ENCODE data around the gene PCNX2.

PCNX2 gene

GRCh38 chr1:232964601-232965000, 330.9 kb downstream of the PCNX2 start:
- ChIA-PET POLR2A (no interaction called here), CTCF (interaction anchor here (0.7 to 1.5 kb wide), 2 partner anchors 10 to 11 kb away, joined by 3 read pairs; no protein-coding TSS in a partner anchor)
- no peak for DNase-seq (ENCODE audit: low read depth, low spot score)
- TF ChIP-seq, protein P1, sequence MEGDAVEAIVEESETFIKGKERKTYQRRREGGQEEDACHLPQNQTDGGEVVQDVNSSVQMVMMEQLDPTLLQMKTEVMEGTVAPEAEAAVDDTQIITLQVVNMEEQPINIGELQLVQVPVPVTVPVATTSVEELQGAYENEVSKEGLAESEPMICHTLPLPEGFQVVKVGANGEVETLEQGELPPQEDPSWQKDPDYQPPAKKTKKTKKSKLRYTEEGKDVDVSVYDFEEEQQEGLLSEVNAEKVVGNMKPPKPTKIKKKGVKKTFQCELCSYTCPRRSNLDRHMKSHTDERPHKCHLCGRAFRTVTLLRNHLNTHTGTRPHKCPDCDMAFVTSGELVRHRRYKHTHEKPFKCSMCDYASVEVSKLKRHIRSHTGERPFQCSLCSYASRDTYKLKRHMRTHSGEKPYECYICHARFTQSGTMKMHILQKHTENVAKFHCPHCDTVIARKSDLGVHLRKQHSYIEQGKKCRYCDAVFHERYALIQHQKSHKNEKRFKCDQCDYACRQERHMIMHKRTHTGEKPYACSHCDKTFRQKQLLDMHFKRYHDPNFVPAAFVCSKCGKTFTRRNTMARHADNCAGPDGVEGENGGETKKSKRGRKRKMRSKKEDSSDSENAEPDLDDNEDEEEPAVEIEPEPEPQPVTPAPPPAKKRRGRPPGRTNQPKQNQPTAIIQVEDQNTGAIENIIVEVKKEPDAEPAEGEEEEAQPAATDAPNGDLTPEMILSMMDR (IDR thresholded peaks at IDR 0.05; ENCODE audit: insufficient read depth, low read length, missing control alignments): no peak
- H3K4me3 ChIP-seq (ENCODE audit: low read depth, low read length): no peak overlapping the region

GRCh38 chr1:232962761-232963745, 332.5 kb downstream of the PCNX2 start:
- ChIA-PET POLR2A (no interaction called here), CTCF (interaction anchor here (2.0 kb wide), 1 partner anchor 10 kb away, joined by 9 read pairs; no protein-coding TSS in a partner anchor)
- no peak overlapping the region for H3K4me3 ChIP-seq (ENCODE audit: low read depth, low read length)
- TF ChIP-seq, protein P1 (IDR thresholded peaks at IDR 0.05; ENCODE audit: insufficient read depth, low read length, missing control alignments): no peak
- DNase-seq (ENCODE audit: low read depth, low spot score): no peak

DNA sequence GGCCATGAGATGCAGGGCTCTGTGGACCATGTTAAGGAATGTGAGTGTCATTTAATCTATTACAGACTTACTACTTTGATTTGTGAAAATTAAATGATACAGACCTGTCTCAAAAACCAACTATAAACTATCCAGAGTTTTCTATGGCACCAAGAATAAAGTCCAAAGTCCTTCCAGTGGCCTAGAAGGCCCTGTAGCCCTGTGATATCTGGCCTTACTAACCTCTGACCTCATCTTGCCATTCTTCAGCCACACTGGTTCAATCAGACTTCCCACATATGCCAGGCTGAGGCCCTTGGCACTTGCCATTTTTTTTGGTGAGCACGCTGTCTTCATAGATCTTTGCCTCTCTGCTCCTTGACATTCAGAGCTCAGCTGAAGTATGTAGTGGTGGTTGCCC, 337.5 kb downstream of the PCNX2 start:
- TF ChIP-seq, protein P1 (IDR thresholded peaks at IDR 0.05; ENCODE audit: insufficient read depth, low read length, missing control alignments): no peak
- DNase-seq (ENCODE audit: low read depth, low spot score): no peak
- ChIA-PET POLR2A (no interaction called here), CTCF (no interaction called here)
- no peak overlapping the region for H3K4me3 ChIP-seq (ENCODE audit: low read depth, low read length)

DNA sequence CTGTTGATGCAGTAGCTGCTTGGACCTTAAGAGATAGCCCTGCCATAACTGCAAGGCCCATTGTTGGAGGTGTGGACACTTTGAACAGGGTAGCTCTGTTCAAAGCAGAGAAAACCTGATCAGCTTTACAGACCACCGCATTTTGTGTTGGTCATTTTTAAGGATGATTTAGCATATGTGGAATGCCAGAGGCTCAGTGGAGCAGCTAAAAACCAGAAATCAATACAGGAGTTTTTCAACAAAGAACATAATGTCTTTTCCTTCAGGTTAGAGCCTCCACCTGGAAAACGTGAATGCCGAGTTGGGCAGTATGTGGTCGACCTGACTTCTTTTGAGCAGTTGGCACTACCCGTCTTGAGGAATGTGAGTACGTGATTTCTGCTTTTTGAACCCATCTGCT, 339.4 kb downstream of the PCNX2 start:
- no peak overlapping the region for H3K4me3 ChIP-seq (ENCODE audit: low read depth, low read length)
- ChIA-PET CTCF (interaction anchor here (1.1 kb wide), 1 partner anchor 11 kb away, joined by 3 read pairs; no protein-coding TSS in a partner anchor), POLR2A (no interaction called here)
- no peak for DNase-seq (ENCODE audit: low read depth, low spot score)
- TF ChIP-seq, protein P1 (IDR thresholded peaks at IDR 0.05; ENCODE audit: insufficient read depth, low read length, missing control alignments): no peak

GRCh38 chr1:232954594-232955365, 340.7 kb downstream of the PCNX2 start:
- DNase-seq (ENCODE audit: low read depth, low spot score): no peak
- no peak overlapping the region for H3K4me3 ChIP-seq (ENCODE audit: low read depth, low read length)
- TF ChIP-seq, protein P1 (IDR thresholded peaks at IDR 0.05; ENCODE audit: insufficient read depth, low read length, missing control alignments): no peak
- ChIA-PET POLR2A (no interaction called here), CTCF (interaction anchor here (1.1 to 1.3 kb wide), 2 partner anchors 11 to 12 kb away, joined by 3 read pairs; no protein-coding TSS in a partner anchor)

Measured in AG04449 (cell line).